CD4-positive, alpha-beta T cell treated with Interleukin-17A for 4 hours (primary cell): Measurements from ENCODE around the gene ACTR5.
"Not testable (repeated sequence)": the region's sequence is repeated elsewhere in the genome, so short reads cannot be mapped to it uniquely, and the experiment has no call there.

Source experiments
- DNase-seq: peaks from one replicate; pipeline ENCODE4 v3.0.0-alpha.2; 2020; ENCODE audit warnings: mixed read lengths

ACTR5 gene

DNA sequence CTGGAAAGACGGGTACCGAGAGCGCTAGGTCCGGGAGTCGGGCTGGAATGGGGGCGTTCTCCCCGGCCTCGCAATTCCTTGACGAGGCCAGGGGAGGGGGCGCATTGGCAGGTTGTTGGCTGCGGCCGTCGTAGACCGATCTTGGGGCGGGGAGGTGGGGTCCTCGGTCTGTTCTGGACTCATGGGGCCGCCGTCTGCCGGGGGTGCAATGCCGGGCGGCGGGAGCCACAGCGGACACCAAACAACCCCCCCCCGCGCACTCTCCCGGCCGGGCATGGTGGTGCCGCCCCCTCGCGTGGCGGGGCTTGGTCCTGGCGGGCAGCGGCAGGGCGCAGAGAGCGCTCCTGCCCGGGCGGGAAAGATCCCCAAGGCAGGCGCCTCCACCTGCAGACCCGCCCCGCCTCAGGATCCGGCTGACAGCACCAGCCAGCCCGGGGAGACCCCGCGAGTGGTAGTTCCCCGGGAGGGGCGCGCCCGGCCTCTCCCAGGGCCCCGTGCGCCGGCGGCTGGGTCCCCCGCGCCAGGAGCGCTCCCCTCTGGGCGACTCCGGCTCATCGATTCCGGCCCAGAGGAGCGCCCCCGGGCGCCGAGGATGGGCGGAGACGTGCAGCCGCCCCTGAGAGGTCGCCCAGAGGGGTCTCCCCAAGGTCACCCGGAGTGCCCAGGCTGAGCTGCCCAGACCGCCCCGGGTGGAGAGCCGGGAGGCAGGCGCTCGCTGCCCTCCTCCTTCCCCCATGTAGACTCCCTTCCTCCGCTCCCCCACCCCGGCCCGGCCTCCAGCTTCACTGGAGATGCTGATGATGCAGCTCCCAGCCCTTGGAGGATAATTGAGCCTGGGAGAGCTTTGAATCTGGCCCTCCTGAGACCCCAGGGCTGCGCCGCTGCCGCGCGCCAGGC lies 57.9 kb downstream of the ACTR5 start:
- peak; percentile 46 for DNase-seq

DNA sequence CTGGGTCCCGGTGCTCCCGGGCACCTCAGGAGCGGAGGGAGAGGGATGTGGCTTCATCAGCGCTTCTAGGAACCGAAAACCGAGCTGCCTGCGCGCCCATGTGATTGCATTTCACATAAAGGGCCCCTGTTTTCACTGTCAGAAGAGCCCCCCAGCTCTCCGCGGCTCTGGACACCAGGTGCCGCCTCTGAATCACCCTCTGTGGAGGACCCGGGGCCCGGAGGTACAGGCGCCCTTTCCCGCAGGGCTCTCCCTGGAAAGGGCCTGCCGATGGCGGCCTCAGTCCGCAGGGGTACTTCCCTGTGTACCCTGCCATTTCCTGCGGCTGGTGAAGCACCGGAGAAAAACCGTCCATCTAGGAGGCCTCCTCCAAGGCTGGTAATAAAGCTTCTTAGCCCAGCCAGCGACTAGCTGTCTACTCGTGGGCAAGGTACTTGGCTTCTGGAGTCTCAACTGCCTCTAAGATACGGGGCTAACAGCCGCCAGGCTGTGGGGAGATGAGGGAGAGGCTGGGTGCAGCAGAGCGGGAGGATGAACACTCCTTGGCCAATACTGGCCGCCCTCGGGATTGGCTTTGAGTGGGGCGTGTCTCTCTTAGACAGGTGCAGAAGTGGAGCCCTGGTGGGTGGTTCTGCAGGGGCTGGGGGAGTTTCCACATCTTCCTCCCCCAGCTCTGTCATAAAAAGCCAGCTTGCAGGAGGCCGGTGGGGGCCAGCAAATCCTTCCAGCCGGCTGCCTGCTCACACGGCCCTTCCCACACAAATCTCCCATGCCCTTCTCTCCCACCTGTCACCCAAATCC lies 58.8 kb downstream of the ACTR5 start:
- peak; percentile 41 for DNase-seq

DNA sequence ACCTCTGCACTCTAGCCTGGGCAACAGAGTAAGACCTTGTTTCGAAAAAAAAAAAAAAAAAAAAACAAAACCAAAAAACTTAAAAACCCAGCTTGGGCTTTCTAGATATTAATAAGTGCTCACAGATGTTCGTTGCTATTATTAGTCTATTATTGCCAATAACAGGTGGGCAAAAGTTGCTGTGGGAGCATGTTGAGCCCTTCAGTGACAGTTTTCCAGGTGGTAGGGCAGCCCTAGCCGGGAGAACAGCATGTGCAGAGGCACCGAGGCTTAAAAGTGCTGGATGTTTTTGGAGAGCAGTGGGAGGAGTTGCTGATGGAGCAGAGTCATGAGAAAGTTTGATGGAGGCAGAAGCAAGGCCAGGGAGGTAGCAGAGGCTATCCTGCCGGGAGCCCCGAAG lies 61.7 kb downstream of the ACTR5 start:
- no peak for DNase-seq

DNA sequence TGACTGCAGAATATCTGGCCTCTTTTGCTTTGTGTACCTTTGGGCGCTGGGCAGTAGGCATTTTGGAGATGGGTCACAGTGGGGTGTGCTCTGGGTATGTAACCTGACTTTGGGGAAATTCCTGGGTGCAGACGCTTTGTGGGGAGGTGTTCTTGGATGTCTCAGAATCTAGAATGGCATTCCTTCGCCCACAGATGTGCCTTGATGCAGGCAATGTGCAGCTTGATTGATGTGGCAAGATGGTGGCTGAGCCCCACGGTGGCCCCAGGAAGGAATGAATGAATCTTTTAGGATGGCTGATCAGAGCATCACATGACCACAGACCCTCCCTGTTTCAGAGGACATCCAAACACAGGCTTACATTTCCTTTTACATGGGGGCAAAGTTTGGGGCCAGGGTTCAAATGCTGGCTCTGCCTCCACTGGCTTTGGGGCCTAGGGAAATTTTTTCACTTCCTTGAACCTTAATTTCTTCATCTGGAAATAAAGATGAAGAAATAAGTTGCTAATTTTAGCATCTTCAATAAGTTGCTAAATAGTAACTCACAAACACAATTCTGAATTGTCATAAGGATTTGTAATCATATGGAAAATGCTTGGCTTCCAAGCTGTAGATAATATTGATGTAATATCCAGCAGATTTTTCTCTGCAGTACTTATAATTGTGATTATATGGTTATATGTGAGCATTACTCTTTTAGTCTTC lies 62.8 kb downstream of the ACTR5 start:
- DNase-seq, result no peak

DNA sequence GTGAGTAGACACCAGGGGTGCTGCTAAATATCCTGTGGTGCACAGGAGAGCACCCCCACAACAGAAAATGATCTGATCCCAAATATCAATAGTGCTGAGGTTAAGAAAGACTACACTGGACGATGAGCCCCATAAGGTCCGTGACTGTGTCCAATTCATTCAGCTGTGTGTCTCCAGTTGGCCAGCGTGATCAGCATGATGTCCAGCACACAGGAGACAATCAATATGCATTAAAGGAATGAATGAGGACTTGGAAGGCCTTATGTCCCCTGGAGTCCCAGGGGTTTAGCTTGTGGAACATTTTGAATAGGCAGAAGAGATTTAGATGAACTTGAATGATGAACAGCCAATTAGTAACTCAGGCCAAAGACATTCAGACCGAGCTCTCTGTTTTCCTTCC lies 63.5 kb downstream of the ACTR5 start:
- no peak for DNase-seq

DNA sequence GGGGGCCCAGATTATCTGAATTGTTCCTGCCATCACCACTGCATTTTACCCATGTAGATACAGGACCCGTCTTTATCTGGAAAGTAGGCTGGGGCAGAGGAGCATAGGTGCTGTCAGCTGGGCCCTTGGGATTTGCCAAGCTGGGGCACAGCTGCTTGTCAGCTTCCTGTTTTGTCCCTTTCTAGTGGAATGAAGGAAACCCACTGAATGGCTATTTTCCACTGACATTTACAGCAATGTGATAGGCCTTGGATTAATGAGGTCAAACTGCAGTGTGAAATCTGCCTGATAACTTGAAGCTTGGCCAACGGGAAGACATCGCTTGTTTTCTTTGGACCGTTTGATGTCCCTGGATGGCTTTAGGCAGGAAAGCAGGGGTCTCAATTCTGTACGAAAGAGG lies 63.9 kb downstream of the ACTR5 start:
- no peak for DNase-seq

DNA sequence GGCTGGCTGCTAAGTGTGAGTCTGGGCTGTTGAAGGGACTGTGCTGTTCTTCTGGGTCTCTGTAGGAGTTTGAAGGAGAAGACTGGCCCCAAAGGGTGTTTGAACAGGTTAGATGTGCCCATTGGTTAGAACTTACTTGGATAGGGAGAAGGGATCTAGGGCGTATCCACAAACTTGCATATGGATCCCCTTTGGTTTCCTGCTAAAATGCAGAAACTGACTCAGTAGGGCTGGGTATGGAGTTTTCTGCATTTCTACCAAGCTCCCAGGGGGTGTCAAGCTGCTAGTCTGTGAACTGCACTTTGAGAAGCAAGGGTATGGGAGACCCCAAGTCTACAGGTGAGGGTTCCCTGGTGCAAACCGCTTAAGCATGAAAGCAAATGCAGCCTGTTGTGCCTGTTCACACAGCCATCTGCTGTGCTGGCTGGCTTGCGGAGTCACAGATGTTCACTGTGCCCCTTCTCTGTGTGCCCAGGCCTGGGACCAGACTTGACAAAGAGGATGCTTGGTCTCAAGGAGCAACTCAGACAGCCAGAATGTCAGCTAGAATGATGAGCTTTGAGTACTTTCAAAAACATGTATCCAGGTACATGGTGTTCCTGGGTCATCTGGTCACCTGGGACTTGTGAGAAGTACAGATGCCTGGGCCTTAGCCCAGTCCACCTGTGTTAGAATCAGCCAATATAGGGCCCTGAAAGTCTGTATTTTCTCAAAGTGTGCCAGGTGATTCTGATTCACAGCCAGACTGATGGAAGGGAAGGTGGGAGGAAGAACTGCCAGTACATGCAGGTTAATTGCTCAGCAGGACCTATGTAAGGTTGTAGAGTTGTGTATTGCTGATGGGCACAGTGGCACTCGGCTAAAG lies 64.7 kb downstream of the ACTR5 start:
- DNase-seq, result no peak

DNA sequence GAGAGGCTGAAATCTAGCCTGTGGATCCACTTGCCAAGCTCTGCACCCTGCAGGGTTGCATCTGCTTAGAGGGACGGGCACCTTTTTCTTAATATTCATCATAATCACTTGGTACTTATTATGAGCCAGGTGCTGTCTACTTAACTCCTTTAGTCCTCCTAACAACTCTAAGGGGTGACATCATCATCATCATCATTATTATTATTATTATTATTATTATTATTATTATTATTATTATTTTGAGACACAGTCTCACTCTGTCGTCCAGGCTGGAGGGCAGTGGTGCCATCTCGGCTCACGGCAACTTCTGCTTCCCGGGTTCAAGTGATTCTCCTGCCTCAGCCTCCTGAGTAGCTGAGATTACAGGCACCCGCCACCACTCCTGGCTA lies 65.3 kb downstream of the ACTR5 start:
- DNase-seq, result not testable (repeated sequence)

DNA sequence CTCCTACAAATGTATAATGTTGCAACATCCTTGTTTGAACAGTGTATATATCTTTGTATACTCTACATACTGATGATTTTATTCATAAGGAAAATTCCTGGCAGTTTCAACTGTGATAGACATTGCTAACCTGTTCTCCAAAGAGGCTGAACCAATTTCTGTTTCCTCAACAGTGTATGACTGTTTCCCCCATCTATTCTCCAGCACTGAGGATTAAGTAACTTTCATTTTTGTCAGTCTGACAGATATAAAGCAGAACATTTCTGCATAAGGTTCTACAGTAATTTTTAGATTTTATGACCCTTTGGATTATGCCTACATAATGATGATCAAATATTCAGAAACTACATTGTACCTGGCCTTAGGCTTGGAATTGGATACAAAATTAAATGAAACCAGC lies 67.2 kb downstream of the ACTR5 start:
- DNase-seq, result no peak

DNA sequence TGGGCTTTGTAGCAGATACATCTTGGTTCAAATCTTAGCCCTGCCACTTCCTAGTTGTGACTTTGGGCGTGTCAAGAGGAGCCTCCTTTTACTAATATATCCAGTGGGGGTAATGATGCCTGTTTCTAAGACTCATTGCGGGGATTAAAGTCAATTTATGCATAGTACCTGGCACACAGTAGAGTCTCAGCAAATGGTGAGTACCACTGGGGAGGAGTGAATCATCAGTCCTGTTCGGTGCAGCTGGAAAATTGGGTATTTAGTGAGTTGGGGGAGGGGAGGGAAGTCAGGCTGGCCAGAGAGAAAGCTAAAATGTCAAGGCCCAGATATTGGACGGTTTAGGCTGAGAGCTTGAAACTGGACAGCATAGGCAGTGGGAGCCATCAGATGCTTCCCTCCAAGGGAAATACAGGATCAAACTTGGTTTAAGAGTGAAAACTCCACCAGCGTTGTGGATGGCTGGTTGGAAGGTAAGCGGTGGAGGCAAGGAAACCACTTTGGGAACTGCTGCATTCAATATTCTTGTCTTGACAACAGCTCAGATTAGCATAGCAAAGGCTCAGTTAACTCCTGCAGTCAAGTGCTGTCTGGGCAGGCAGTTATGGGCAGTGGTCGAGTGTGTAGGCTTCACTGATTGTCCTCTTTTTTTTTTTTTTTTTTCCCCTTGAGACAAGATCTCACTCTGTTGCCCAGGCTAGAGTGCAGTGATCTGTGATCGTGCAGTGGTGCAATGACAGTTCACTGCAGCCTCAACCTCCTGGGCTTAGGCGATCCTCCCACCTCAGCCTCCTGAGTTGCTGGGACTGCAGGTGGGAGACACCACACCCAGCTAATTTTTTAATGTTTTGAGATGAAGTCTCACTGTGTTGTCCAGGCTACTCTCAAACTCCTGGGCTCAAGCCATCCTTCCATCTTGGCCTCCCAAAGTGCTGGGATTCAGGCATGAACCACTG lies 70.1 kb downstream of the ACTR5 start:
- DNase-seq, result no peak
